GM12865 (cell line): ENCODE measurements around the gene FAM76B.

Source experiments
- DNase-seq: peaks from one replicate; pipeline ENCODE4 v3.0.0; 2010; ENCODE audit warnings: low read depth
- H3K4me3 ChIP-seq: 2 replicates; pipeline ENCODE4 v1.5.1; 2011; ENCODE audit warnings: mild to moderate bottlenecking, low read depth, low read length, control low read depth
- TF ChIP-seq, protein P1 (sequence below): IDR thresholded peaks from 2 replicates; pipeline ENCODE4 v1.5.1; 2011; ENCODE audit warnings: low read length, control low read depth, low read depth, inconsistent platforms; ENCODE audit not compliant: insufficient read depth; ENCODE audit errors: missing control alignments

Gene FAM76B

DNA sequence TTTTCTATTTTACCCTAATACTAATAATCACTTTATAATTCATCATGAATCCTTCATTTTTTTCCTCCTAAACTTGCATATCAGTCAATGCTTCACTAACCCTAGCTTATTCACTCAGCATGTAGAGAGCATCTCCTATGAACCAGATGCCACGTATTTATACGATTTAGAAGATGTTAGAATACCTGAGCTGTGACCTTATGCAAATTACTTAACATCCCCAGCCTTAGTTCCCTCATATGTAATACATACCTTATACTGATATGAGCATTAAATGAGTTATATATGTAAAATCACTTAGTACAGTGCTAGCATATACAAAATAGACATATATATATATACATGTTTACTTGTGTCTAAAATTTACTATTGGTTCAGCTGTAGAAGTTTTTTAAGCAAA, 9.0 kb downstream of the FAM76B start:
- no peak for DNase-seq
- TF ChIP-seq, protein P1, sequence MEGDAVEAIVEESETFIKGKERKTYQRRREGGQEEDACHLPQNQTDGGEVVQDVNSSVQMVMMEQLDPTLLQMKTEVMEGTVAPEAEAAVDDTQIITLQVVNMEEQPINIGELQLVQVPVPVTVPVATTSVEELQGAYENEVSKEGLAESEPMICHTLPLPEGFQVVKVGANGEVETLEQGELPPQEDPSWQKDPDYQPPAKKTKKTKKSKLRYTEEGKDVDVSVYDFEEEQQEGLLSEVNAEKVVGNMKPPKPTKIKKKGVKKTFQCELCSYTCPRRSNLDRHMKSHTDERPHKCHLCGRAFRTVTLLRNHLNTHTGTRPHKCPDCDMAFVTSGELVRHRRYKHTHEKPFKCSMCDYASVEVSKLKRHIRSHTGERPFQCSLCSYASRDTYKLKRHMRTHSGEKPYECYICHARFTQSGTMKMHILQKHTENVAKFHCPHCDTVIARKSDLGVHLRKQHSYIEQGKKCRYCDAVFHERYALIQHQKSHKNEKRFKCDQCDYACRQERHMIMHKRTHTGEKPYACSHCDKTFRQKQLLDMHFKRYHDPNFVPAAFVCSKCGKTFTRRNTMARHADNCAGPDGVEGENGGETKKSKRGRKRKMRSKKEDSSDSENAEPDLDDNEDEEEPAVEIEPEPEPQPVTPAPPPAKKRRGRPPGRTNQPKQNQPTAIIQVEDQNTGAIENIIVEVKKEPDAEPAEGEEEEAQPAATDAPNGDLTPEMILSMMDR: no peak
- H3K4me3 ChIP-seq: no peak overlapping the region

DNA sequence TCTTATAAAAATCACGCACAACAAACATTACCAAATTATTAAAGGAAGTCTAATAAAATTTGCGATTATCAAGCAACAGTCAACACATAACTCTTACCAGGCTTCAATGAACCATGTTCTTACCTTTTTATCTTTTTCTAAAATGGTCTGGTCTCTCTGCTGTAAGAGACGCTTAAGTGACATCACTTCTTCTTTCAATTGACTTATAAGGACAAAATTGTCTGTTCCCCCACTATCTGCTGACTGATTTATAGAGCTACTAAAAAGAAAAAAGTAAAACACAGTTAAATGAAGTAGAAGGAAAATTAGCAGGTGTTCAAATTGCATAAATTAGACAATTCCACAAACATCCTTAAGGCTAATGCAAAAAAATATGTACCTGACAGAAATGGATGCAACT, 10.9 kb downstream of the FAM76B start:
- TF ChIP-seq, protein P1: no peak
- H3K4me3 ChIP-seq: no peak overlapping the region
- DNase-seq: no peak

DNA sequence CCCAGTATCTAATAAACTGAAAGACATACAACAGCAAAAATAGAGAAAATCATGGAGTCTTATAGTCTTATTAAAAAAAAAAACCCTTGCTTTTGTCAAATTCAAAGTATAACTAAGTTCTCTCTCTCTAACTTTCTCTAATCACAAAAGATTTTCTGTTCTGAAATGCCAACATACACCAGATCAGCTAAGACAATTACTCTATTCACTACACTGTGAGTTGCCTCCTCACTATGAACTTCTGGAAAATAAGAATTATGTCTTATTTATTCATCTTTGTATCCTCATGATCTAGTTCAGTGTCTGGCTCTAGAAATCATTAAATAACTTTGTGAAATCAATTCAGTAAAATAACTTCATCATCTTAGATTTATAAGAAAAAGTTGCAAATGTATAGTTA, 12.7 kb downstream of the FAM76B start:
- H3K4me3 ChIP-seq: no peak overlapping the region
- TF ChIP-seq, protein P1: no peak
- no peak for DNase-seq

DNA sequence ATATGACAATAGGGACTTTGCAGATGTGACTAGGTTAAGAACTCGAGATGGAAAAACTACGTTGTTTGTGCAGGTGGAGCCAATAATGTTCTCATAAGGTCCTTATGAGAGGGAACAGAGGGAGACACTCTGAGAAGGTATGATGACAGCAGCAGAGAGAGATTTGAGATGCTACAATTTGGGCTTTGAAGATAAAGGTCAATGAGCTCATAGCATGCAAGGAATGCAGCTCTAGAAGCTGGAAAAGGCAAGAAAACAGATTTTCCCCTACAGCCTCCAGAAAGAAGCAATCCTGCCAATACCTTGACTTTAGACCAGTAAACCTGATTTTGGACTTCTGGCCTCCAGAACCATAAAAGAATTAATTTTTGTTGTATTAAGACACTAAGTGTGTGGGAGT, 21.1 kb downstream of the FAM76B start:
- TF ChIP-seq, protein P1: no peak
- DNase-seq: no peak
- H3K4me3 ChIP-seq: no peak overlapping the region

DNA sequence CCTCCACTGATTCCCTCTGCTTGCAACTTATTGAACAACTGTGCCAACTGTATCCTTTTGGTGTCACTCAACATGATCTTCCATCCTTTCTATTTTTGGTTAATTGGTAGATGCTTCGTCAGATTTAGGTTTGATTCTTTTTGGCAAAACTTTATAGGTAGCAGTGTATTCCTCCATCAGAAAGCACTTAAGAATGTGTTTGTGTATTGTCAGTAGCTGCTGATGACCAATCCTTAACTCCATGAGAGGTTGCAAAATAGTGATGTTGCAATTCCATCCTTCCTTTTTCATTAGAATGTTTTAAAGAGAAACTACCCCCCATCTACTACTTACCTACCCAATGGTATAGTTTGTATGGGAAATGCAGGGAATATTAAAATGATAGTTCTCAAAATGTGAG, 22.1 kb downstream of the FAM76B start:
- H3K4me3 ChIP-seq: no peak overlapping the region
- DNase-seq: no peak
- TF ChIP-seq, protein P1: no peak

DNA sequence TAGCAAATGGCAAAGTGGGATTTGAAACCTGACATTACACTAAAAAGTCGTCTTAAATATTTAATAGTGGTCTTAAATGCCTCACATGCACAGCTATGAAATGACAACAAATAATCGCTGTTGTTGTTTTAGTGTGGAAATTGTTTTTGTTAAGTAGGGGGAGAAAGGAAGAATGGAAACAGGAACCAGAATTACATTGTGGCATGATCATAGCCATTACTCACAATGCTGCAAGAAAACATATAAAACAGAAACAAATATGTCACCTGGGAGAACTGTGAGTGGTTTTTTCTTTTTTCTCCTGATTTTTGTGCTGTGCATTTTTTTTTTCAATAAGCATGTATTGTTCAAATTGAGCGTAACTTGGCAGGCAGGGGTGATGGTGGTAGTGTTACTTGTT, 22.9 kb downstream of the FAM76B start:
- TF ChIP-seq, protein P1: no peak
- DNase-seq: no peak
- H3K4me3 ChIP-seq: no peak overlapping the region

DNA sequence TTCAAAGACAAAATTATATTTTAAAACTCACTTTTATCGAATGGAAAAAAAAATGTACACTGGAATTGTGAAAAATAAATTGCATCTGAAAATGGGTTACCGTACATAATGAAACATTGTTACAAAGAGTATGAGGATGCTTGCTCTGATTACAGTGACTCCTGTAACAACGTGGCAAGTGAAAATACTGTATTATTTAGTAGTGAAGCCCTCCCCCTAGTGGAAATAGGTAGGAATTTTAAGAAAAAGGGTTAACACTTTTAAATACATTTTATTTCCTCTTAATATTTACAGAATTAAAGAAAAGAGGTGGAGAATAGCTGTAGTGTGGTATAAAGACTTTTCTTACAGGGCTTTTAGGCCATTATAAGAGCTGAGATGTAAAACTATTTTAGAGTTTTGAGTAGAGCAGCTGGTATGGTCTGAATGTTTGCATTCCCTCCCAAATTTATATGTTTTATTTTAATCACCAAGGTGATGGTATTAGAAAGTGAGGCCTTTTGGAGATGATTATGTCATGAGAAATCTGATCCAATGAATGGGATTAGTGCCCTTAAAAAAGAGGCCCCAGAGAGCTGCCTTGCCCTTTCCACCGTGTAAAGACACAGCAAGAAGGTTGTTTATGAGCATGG, 25.2 kb downstream of the FAM76B start:
- DNase-seq: peak; percentile 61
- TF ChIP-seq, protein P1: peak; percentile 43
- H3K4me3 ChIP-seq: no peak overlapping the region
